HepG2 (cell line): Measurements from ENCODE around the gene PLIN4. TPM values are rescaled to one million over a fixed set of nuclear protein-coding genes. Genes with fewer than 3 reads are reported as not detected.

Experiments used
- ATAC-seq: fragments of 200-7000 bp; cut with Tn5 transposase; 3 replicates; pipeline ENCODE4 v1.9.1; 2020; ENCODE audit warnings: mild to moderate bottlenecking, moderate library complexity
- BruUV-seq: library from RNA; stranded (reverse); fragments of 400-500 nt; replicated peaks from 2 replicates; lab custom pipeline; 2021; lab: Mats Ljungman, UMichigan
- CTCF ChIA-PET: fragments of 300-600 bp; formaldehyde crosslinking; extraction: SDS; loops from one replicate; lab custom pipeline; 2021; ENCODE audit warnings: low total read pairs, inconsistent platforms, low intra/inter-chr PET ratio; lab: Yijun Ruan, JAX
- POLR2A ChIA-PET: fragments of 350-600 bp; sonication (Branson Sonifier 250); formaldehyde crosslinking; loops from one replicate; lab custom pipeline; 2020; ENCODE audit warnings: antibody characterized with exemption, inconsistent platforms; lab: Yijun Ruan, JAX
- DNase-seq: peaks from one replicate; pipeline ENCODE4 v3.0.0-alpha.2; 2015; ENCODE audit warnings: low spot score
- FAIRE-seq: peaks from 3 replicates; lab custom pipeline; 2011; peaks lifted over from hg19 to GRCh38; lab: Jason Lieb, UNC
- H2AFZ ChIP-seq: one replicate; pipeline ENCODE4 v1.6.1; 2011; ENCODE audit warnings: low read length, inconsistent platforms
- H3K27ac ChIP-seq: fragments of 300-600 bp; 3 replicates; pipeline ENCODE4 v1.8.0; 2011; ENCODE audit warnings: mixed run types, mild to moderate bottlenecking, mixed read lengths, low read length, inconsistent platforms; ENCODE audit not compliant: insufficient read depth; ENCODE audit errors: extremely low read length
- H3K27me3 ChIP-seq, 2 experiments: fragments of 200-600 bp in 1 of 2; 2 replicates in 1 of 2; 3 replicates in 1 of 2; pipeline versions ENCODE4 v1.6.0 to v1.8.0; 2011; ENCODE audit warnings: low read length in 2 of 2, mild to moderate bottlenecking in 2 of 2, moderate library complexity in 2 of 2, inconsistent platforms in 1 of 2; ENCODE audit not compliant: insufficient read depth in 2 of 2, control insufficient read depth in 1 of 2
- H3K36me3 ChIP-seq, 2 experiments: fragments of 200-600 bp in 1 of 2; replicated peaks in 1 of 2; 2 replicates in 1 of 2; 3 replicates in 1 of 2; pipeline versions ENCODE4 v1.5.1 to v1.8.0; 2011; ENCODE audit warnings: low read length in 2 of 2, inconsistent platforms in 1 of 2; ENCODE audit not compliant: insufficient read depth in 2 of 2, control insufficient read depth in 1 of 2
- H3K4me1 ChIP-seq: 2 replicates; pipeline ENCODE4 v1.5.1; 2012; ENCODE audit warnings: low read length, inconsistent platforms; ENCODE audit not compliant: insufficient read depth
- H3K4me2 ChIP-seq: 2 replicates; pipeline ENCODE4 v1.6.0; 2011; ENCODE audit warnings: low read depth, low read length, inconsistent platforms
- H3K4me3 ChIP-seq, 3 experiments: fragments of 200-600 bp in 1 of 3; sonication (generic), shearing (Covaris generic) in 1 of 3; replicated peaks in 1 of 3; 2 replicates each; pipeline ENCODE4 v1.5.1; 2011 to 2016; ENCODE audit warnings: low read length in 3 of 3, inconsistent platforms in 2 of 3, low read depth in 2 of 3, mild to moderate bottlenecking in 2 of 3, control low read depth in 1 of 3, mixed read lengths in 1 of 3; ENCODE audit not compliant: insufficient read depth in 1 of 3
- H3K79me2 ChIP-seq: one replicate; pipeline ENCODE4 v1.6.1; 2011; ENCODE audit warnings: low read length, inconsistent platforms; ENCODE audit not compliant: insufficient read depth
- H3K9ac ChIP-seq: 2 replicates; pipeline ENCODE4 v1.6.0; 2011; ENCODE audit warnings: mild to moderate bottlenecking, low read depth, low read length, inconsistent platforms; ENCODE audit not compliant: insufficient read depth
- H3K9me3 ChIP-seq: 2 replicates; pipeline ENCODE4 v1.5.1; 2012; ENCODE audit warnings: mild to moderate bottlenecking, low read length
- H4K20me1 ChIP-seq: 2 replicates; pipeline ENCODE4 v1.6.0; 2011; ENCODE audit warnings: inconsistent platforms, mild to moderate bottlenecking, low read length, moderate library complexity; ENCODE audit not compliant: insufficient read depth
- ERF ChIP-seq: IDR thresholded peaks from 2 replicates; pipeline ENCODE4 v1.6.1; 2018; ENCODE audit warnings: missing biosample characterization, missing genetic modification reagents
- FOXA1 ChIP-seq, 2 experiments: fragments of 450-650 bp in 1 of 2; sonication (generic) in 1 of 2; formaldehyde crosslinking in 1 of 2; IDR thresholded peaks; 2 replicates each; pipeline versions ENCODE4 v1.4.0 to v1.6.1; 2016 to 2020; ENCODE audit warnings: missing genetic modification reagents in 1 of 2
- HNRNPH1 ChIP-seq: fragments of 200-400 bp; formaldehyde crosslinking; optimal IDR thresholded peaks from 2 replicates; pipeline ENCODE3; 2017; ENCODE audit warnings: mild to moderate bottlenecking, low read depth, low read length
- HNRNPL ChIP-seq: fragments of 200-400 bp; formaldehyde crosslinking; IDR thresholded peaks from 2 replicates; pipeline ENCODE4 v1.6.1; 2017; ENCODE audit warnings: mild to moderate bottlenecking, low read depth, low read length
- HOXA9 ChIP-seq: sonication (generic); formaldehyde crosslinking; IDR thresholded peaks from 2 replicates; pipeline ENCODE4 v1.8.1; 2022; ENCODE audit warnings: missing genetic modification reagents, mild to moderate bottlenecking, moderate library complexity, borderline replicate concordance
- KLF16 ChIP-seq, 2 experiments: sonication (generic) in 1 of 2; formaldehyde crosslinking in 1 of 2; IDR thresholded peaks; 2 replicates each; pipeline versions ENCODE4 v1.6.1 to v1.8.0; 2016 to 2023; ENCODE audit warnings: missing genetic modification reagents in 2 of 2, missing compliant biosample characterization in 1 of 2
- NFRKB ChIP-seq: fragments of 450-650 bp; IDR thresholded peaks from 2 replicates; pipeline ENCODE4 v1.6.1; 2017
- NONO ChIP-seq, 2 experiments: fragments of 450-650 bp in 1 of 2; sonication (generic) in 1 of 2; formaldehyde crosslinking in 1 of 2; IDR thresholded peaks in 1 of 2; conservative IDR thresholded peaks in 1 of 2; 2 replicates each; pipeline versions ENCODE4 v1.6.1 to v1.8.0; 2017 to 2022; ENCODE audit warnings: mild to moderate bottlenecking in 1 of 2, missing genetic modification reagents in 1 of 2, moderate library complexity in 1 of 2
- PHB2 ChIP-seq: fragments of 450-650 bp; IDR thresholded peaks from 2 replicates; pipeline ENCODE4 v1.6.1; 2018; ENCODE audit not compliant: partially characterized antibody
- POLR2A ChIP-seq, 2 experiments: IDR thresholded peaks; 2 replicates each; pipeline ENCODE4 v1.6.1; 2011; ENCODE audit warnings: low read depth in 2 of 2, low read length in 2 of 2, mild to moderate bottlenecking in 1 of 2, moderate library complexity in 1 of 2; ENCODE audit not compliant: insufficient read depth in 1 of 2
- SOX6 ChIP-seq, 2 experiments: fragments of 450-650 bp in 1 of 2; sonication (generic) in 1 of 2; formaldehyde crosslinking in 1 of 2; IDR thresholded peaks; 2 replicates each; pipeline versions ENCODE4 v1.4.0 to v1.6.1; 2017 to 2020; ENCODE audit warnings: antibody characterized with exemption in 1 of 2, mild to moderate bottlenecking in 1 of 2, missing genetic modification reagents in 1 of 2
- SP1 ChIP-seq, 2 experiments: fragments of 450-650 bp in 1 of 2; sonication (generic) in 1 of 2; formaldehyde crosslinking in 1 of 2; IDR thresholded peaks; 2 replicates each; pipeline versions ENCODE4 v1.4.0 to v1.6.1; 2016 to 2020; ENCODE audit warnings: missing genetic modification reagents in 1 of 2
- TARDBP ChIP-seq: sonication (generic); formaldehyde crosslinking; IDR thresholded peaks from 2 replicates; pipeline ENCODE4 v1.8.0; 2022; ENCODE audit warnings: mild to moderate bottlenecking, missing genetic modification reagents
- ZFP90 ChIP-seq: sonication (generic); formaldehyde crosslinking; IDR thresholded peaks from 2 replicates; pipeline ENCODE4 v1.8.0; 2022; ENCODE audit warnings: missing genetic modification reagents, mild to moderate bottlenecking, inconsistent platforms, borderline replicate concordance
- ZNF138 ChIP-seq: sonication (generic); formaldehyde crosslinking; IDR thresholded peaks from 2 replicates; pipeline ENCODE4 v1.5.0; 2020; ENCODE audit warnings: mild to moderate bottlenecking, low read depth, missing genetic modification reagents
- ZNF207 ChIP-seq: fragments of 450-650 bp; IDR thresholded peaks from 2 replicates; pipeline ENCODE4 v1.6.1; 2016; ENCODE audit warnings: antibody characterized with exemption, borderline replicate concordance
- ZNF646 ChIP-seq: sonication (generic); formaldehyde crosslinking; IDR thresholded peaks from 2 replicates; pipeline ENCODE4 v1.9.0; 2021; ENCODE audit warnings: mild to moderate bottlenecking, missing genetic modification reagents
- WGBS: methylation state at CpG from one replicate; pipeline ENCODE4 v1.1.6; 2017; ENCODE audit warnings: low lambda C conversion rate; 5-methylcytosine and 5-hydroxymethylcytosine counted together
- in situ Hi-C: cut with HindIII; loops from 2 replicates; pipeline ENCODE4 v1.10.0; 2017; ENCODE audit warnings: low pct_unique_long_range_greater_than_20kb; ENCODE audit not compliant: extremely low pct_ligation_motif_present
- intact Hi-C: fragments of 100-400 bp; cut with micrococcal nuclease; formaldehyde crosslinking; loops from one replicate; pipeline ENCODE4 v1.10.0; 2022; ENCODE audit not compliant: unreplicated experiment
- polyA plus RNA-seq, 8 experiments: library from polyadenylated mRNA; depleted of rRNA in 3 of 8; stranded (reverse) in 7 of 8; unstranded in 1 of 8; fragments of >200 nt; fragmentation: Illumina TruSeq in 4 of 8; extraction: Trizol in 4 of 8; gene quantifications; 2 replicates each; pipeline versions ENCODE4 v1.2.1 to v1.2.3, GENCODE V29; 2011 to 2016; ENCODE audit warnings: low read depth in 4 of 8, missing spikeins in 1 of 8, mixed read lengths in 1 of 8; ENCODE audit not compliant: insufficient read depth in 1 of 8
- total RNA-seq, 5 experiments: library from RNA; depleted of rRNA; stranded (reverse); fragments of >200 nt; fragmentation: Illumina TruSeq; extraction: Trizol; gene quantifications; 2 replicates each; pipeline ENCODE4 v1.2.3, GENCODE V29; 2016; ENCODE audit warnings: low read depth in 1 of 5

Gene PLIN4
- total and polyA plus RNA-seq, 2 of the 13 experiments (the other 11 are each of a cell fraction or from before 2014, with no cell fraction given), result 1.1 to 1.3 TPM

- Histone ChIP-seq H3K79me2 (no peaks in the 10 kb centered on the region), H3K36me3 (peaks cover 30 to 59% of the 10 kb centered on the region in 2 experiments), H3K27me3 (no peaks in the 10 kb centered on the region; a peak in 1 of 5 replicates), H3K9me3 (no peaks in the 10 kb centered on the region), H3K9ac (no peak overlapping the region), H2AFZ (no peak overlapping the region), H3K27ac (no peak overlapping the region), H3K4me1 (no peaks in the 10 kb centered on the region), H3K4me2 (no peak overlapping the region), H3K4me3 (no peak overlapping the region), H4K20me1 (no peaks in the 10 kb centered on the region)
- no TSS peak for BruUV-seq
- CTCF ChIA-PET, result no interaction called here
- no peak for DNase-seq
- 95% methylated on average over 2 of the region's 3 CpGs for WGBS
- peak; percentile 83 for FAIRE-seq
- in situ Hi-C loops (no loop called here), intact Hi-C loops (no loop called here)
- no peak for ATAC-seq
- POLR2A ChIA-PET, result no interaction called here
- 0 out of 2 replicates have a peak, but pooled peaks have one; percentile 7 for TF ChIP-seq NFRKB
- peak; percentile 60; the same call in 1 of the 2 replicates for TF ChIP-seq TARDBP (CRISPR knock-in tag)
- peak; percentile 63; the same call in 1 of the 2 replicates for TF ChIP-seq SP1 (IDR thresholded peaks at IDR 0.05)
- no peak for TF ChIP-seq SP1 (CRISPR knock-in tag; IDR thresholded peaks at IDR 0.05)
- no peak for TF ChIP-seq ERF
- TF ChIP-seq HNRNPL, result 0 out of 2 replicates have a peak, but pooled peaks have one; percentile 36
- TF ChIP-seq ZFP90 (CRISPR knock-in tag), result no peak
- TF ChIP-seq PHB2, result peak; percentile 77
- TF ChIP-seq SOX6 (IDR thresholded peaks at IDR 0.05), result peak; percentile 67; the same call in 1 of the 2 replicates
- TF ChIP-seq SOX6 (CRISPR knock-in tag; IDR thresholded peaks at IDR 0.05), result no peak
- TF ChIP-seq HNRNPH1, result no peak
- TF ChIP-seq ZNF207, result peak; percentile 62; the same call in 1 of the 2 replicates
- TF ChIP-seq ZNF138, result no peak
- 0 out of 2 replicates have a peak, but pooled peaks have one; percentile 7 for TF ChIP-seq FOXA1 (IDR thresholded peaks at IDR 0.05)
- TF ChIP-seq FOXA1 (CRISPR knock-in tag; IDR thresholded peaks at IDR 0.05), result no peak
- 0 out of 2 replicates have a peak, but pooled peaks have one; percentile 34 for TF ChIP-seq HOXA9 (CRISPR knock-in tag)
- TF ChIP-seq NONO (IDR thresholded peaks at IDR 0.05), result peak; percentile 23; the same call in 1 of the 2 replicates
- no peak for TF ChIP-seq NONO (CRISPR knock-in tag; conservative IDR thresholded peaks at IDR 0.05)
- TF ChIP-seq ZNF646 (CRISPR knock-in tag), result peak; percentile 90
- 0 out of 4 replicates have a peak, but pooled peaks of 1 of the 2 experiments have one; percentile 5 for TF ChIP-seq POLR2A (IDR thresholded peaks at IDR 0.05; ENCODE audit: insufficient read depth in 1 of 2, low read depth in 2 of 2, low read length in 2 of 2)
- 0 out of 4 replicates have a peak, but pooled peaks of 1 of the 2 experiments have one; percentile 56 for TF ChIP-seq KLF16 (CRISPR knock-in tag; IDR thresholded peaks at IDR 0.05)
Measured at GRCh38 chr19:4492337-4493103, 25.8 kb downstream of the PLIN4 start.
